A549 (cell line): ENCODE measurements around the gene LIMS4. TPM values are rescaled to one million over a fixed set of nuclear protein-coding genes. Genes with fewer than 3 reads are reported as not detected.
"Not testable (repeated sequence)": the region's sequence is repeated elsewhere in the genome, so short reads cannot be mapped to it uniquely, and the experiment has no call there.

Experiments
- ATAC-seq, 2 experiments: fragments of 200-7000 bp in 1 of 2; fragments of >200 bp in 1 of 2; cut with Nextera tagmentation in 1 of 2; cut with Tn5 transposase in 1 of 2; 3 replicates each; pipeline versions ENCODE4 v1.8.0 to v1.9.1; 2018 to 2020; ENCODE audit warnings: mild to moderate bottlenecking in 1 of 2, moderate library complexity in 1 of 2
- CTCF ChIA-PET: fragments of 300-600 bp; sonication (Branson Sonifier 250); formaldehyde crosslinking; extraction: SDS; loops from one replicate; lab custom pipeline; 2021; ENCODE audit warnings: antibody characterized with exemption, inconsistent platforms; lab: Yijun Ruan, JAX
- POLR2A ChIA-PET: fragments of 350-600 bp; formaldehyde crosslinking; extraction: SDS; loops from one replicate; lab custom pipeline; 2021; ENCODE audit warnings: antibody characterized with exemption, inconsistent platforms; lab: Yijun Ruan, JAX
- DNase-seq, 2 experiments: peaks; one replicate each; pipeline versions ENCODE4 v3.0.0 to v3.0.0-alpha.2; 2011 to 2016; ENCODE audit warnings: low read depth in 1 of 2, low spot score in 1 of 2
- FAIRE-seq: peaks from 2 replicates; lab custom pipeline; 2011; peaks lifted over from hg19 to GRCh38; lab: Jason Lieb, UNC
- H3K27ac ChIP-seq, 2 experiments: fragments of >200 bp; sonication (Bioruptor Twin); formaldehyde crosslinking; 3 replicates each; pipeline ENCODE4 v1.5.1; 2016 to 2017
- H3K4me1 ChIP-seq: fragments of >200 bp; sonication (Bioruptor Twin); formaldehyde crosslinking; 3 replicates; pipeline ENCODE4 v1.6.1; 2016
- H3K4me2 ChIP-seq: fragments of >200 bp; sonication (Bioruptor Twin); formaldehyde crosslinking; 3 replicates; pipeline ENCODE4 v1.6.1; 2016
- H3K4me3 ChIP-seq: fragments of >200 bp; sonication (Bioruptor Twin); formaldehyde crosslinking; 3 replicates; pipeline ENCODE4 v1.5.1; 2016
- H3K9me3 ChIP-seq: fragments of >200 bp; sonication (Bioruptor Twin); formaldehyde crosslinking; 3 replicates; pipeline ENCODE4 v1.6.1; 2016
- WGBS: methylation state at CpG from one replicate; pipeline ENCODE4 v1.1.6; 2017; ENCODE audit errors: missing lambda C conversion rate; 5-methylcytosine and 5-hydroxymethylcytosine counted together
- polyA plus RNA-seq, 4 experiments: library from polyadenylated mRNA; depleted of rRNA in 3 of 4; stranded (reverse); fragments of >200 nt; fragmentation: RNase III in 1 of 4; extraction: RNeasy Plus Mini Kit Qiagen cat#74134 plus additional on column Dnase treatment in 1 of 4; gene quantifications; 2 replicates in 3 of 4; 3 replicates in 1 of 4; pipeline ENCODE4 v1.2.3, GENCODE V29; 2011 to 2017

LIMS4 gene
- polyA plus RNA-seq, 2 of the 4 experiments (the other 2 are of a cell fraction), result 0.14 to 0.44 TPM

DNA sequence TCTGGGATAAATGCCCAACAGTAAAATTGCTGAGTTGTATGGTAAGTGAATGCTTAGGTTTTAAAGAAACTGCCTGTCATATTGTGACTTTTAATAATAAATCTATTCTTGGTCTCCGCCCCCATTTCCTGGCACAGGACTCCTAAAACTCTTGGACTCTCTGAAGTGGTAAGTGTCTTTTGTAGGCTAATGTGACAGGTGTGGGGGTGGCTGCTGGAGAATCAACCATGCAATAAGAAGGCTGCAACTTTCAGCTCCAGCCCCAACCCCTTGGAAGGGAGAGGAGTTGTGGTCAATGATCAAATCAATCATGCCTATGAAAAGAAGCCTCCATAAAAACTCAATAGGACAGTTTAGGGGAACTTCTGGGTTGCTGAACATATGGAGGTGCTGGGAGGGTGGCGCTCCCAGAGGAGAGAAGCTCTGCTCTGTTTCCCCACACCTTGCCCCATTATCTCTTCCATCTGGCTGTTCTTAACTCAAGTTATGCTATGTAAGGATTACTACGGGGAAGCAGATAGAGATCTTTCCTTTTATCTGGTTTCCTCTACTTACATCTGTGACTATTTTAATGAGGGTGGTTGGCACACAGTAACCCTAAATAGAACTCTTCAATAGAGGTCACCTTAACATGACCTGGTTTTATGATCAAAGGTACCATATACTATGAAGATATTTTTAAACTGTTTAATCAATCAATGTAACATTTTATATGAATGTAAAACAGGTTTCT is 3.2 kb upstream of the LIMS4 start:
- no CpG with 5 or more reads among the region's 3 CpGs for WGBS
- DNase-seq, CTCF ChIA-PET, ATAC-seq, H3K4me3 ChIP-seq, POLR2A ChIA-PET, H3K4me2 ChIP-seq, H3K9me3 ChIP-seq, H3K4me1 ChIP-seq, FAIRE-seq, H3K27ac ChIP-seq: not testable (repeated sequence)

DNA sequence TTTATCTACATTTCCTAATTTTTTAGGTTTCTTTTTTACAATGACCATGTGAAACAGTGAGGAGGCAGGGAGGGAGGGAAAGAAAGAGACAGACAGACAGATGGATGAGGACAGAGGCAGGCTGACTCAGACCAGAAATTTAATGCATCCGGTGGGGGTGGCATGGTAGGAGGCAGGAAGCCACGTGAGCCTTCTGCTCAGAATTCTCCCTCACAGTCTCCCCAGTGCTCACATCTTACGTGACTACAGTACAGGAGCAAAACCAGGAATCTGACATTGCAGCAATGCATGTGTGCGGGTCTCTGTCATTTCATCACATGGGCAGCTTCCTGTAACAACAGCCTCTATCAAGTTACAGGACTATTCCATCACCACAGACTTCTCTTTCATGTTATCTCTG is 2.3 kb upstream of the LIMS4 start:
- H3K9me3 ChIP-seq, H3K4me3 ChIP-seq, H3K27ac ChIP-seq, POLR2A ChIA-PET, DNase-seq, CTCF ChIA-PET, H3K4me1 ChIP-seq, H3K4me2 ChIP-seq, FAIRE-seq: not testable (repeated sequence)
- WGBS, result no CpG with 5 or more reads among the region's 4 CpGs
- peak; percentile 83 to 85 for ATAC-seq

DNA sequence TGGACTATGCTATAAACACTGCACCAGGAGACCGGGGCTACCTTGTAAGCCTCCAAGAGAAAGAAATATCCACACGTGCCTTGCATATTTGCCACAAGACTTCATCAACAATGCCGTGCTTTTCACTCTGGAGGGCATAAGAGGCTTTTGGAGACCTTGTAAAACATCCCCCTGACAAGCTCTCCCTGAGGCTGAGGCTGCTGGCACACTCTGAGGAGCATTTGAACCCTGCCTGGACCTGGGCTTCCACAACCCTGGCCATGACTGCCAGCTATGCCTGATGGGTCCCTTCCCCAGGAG is 393 bp upstream of the LIMS4 start:
- H3K4me2 ChIP-seq, H3K4me1 ChIP-seq, FAIRE-seq, DNase-seq, H3K4me3 ChIP-seq, H3K27ac ChIP-seq, H3K9me3 ChIP-seq, POLR2A ChIA-PET, CTCF ChIA-PET: not testable (repeated sequence)
- peak in 1 of 2 experiments; percentile 49; a peak in 3 of 6 replicates for ATAC-seq
- no CpG with 5 or more reads among the region's 3 CpGs for WGBS

DNA sequence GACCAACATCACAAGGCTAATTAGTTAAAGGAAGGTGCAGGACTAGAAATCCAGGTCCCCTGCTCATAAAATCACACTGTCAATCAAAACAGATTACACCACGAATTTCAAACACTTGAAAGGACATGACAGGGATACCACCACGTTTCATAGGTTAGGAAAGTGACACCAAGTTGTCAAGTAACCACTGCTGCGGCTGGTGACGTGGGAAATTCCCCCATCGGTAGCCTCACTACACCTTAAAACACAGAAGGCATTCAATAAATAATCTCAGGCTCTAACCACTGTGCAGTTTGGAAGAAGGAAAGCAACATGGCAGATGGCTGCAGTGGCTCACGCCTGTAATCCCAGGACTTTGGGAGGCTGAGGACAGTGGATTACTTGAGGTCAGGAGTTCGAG is 3.7 kb downstream of the LIMS4 start:
- CTCF ChIA-PET, H3K4me3 ChIP-seq, H3K9me3 ChIP-seq, H3K27ac ChIP-seq, DNase-seq, H3K4me1 ChIP-seq, FAIRE-seq, H3K4me2 ChIP-seq, POLR2A ChIA-PET, ATAC-seq: not testable (repeated sequence)
- whole genome bisulfite sequencing, result no CpG with 5 or more reads among the region's 7 CpGs

DNA sequence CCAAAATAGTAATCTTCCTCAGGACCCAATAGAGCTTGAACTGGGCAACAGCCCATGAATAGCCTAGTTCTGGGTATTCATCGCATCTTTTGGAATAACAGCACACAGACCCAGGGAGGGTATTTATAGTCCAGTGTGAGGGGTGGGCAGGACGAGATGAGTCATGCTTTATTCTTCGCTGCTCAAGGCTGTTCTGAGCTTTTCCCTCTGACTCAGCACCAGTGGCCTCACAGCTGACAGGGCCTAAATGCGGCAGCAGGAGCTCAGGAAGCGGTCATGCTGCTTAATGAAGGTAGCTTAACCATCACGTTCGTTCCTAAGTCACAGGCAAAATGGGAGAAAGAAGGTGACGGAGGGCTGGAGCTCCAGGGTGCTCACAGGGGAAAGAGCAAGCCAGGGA is 7.3 kb downstream of the LIMS4 start:
- CTCF ChIA-PET, H3K27ac ChIP-seq, FAIRE-seq, DNase-seq, H3K4me2 ChIP-seq, POLR2A ChIA-PET, H3K4me3 ChIP-seq, H3K9me3 ChIP-seq, H3K4me1 ChIP-seq: not testable (repeated sequence)
- WGBS, result no CpG with 5 or more reads among the region's 8 CpGs
- peak; percentile 91 to 92 for ATAC-seq

DNA sequence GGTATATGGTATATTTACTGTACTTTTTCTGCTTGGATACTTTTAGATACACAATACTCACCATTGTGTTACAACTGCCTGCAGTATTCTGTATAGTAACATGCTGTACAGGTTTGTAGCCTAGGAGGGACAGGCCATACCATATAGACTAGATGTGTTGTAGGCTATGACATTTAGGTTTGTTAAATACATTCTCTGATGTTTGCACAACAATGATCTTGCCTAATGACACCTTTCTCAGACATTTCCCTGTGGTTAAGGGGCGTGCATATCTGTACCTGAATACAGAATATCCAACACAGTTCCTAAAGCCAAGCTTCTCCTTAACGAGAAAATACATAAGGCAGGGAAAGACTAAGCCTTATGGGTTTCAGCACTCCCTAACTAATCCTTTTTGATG is 10.2 kb downstream of the LIMS4 start:
- CTCF ChIA-PET, H3K4me2 ChIP-seq, ATAC-seq, DNase-seq, H3K4me3 ChIP-seq, H3K27ac ChIP-seq, POLR2A ChIA-PET, H3K4me1 ChIP-seq, H3K9me3 ChIP-seq, FAIRE-seq: not testable (repeated sequence)
- no CpG with 5 or more reads among the region's 2 CpGs for WGBS

DNA sequence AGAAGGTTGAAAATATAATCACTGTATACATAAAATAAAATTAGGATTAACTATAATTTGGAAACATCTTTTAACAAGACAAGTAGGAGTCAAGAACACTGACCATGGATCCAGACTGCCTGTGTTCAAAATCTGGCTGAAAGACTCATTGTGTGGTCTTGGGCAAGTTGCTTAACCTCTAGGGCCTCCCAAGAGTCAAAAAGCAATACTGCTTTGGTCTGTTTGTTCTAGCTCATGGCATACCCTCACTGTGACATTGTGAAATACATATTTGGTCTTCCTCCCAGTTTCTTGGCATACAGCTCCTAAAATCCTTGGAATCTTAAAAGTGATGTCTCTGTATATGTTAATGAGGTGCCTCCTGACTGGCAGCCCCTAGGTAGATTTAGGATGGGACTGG is 12.3 kb downstream of the LIMS4 start:
- H3K27ac ChIP-seq, CTCF ChIA-PET, FAIRE-seq, H3K4me3 ChIP-seq, DNase-seq, H3K4me1 ChIP-seq, H3K4me2 ChIP-seq, H3K9me3 ChIP-seq, POLR2A ChIA-PET: not testable (repeated sequence)
- peak; percentile 60 to 74; a peak in 4 of 6 replicates for ATAC-seq

DNA sequence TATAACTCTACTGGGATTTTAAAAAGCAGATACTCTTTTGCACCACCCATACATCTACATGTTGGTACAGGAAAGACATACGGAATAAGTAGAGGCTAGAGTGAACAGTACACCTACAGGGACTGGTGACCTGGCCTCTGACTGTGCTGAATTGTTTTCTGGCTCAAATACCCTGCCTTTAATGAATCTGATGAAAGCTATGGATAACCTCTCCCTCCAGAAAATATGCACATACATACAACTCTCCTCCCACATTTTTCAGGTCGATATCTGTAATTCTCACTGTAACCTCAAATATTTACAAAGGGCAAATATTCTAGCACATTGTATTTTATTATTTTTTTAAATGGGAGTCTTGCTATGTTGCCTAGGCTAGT is 15.4 kb downstream of the LIMS4 start:
- no CpG with 5 or more reads among the region's 2 CpGs for WGBS
- DNase-seq, H3K9me3 ChIP-seq, H3K27ac ChIP-seq, ATAC-seq, H3K4me1 ChIP-seq, H3K4me2 ChIP-seq, FAIRE-seq, CTCF ChIA-PET, H3K4me3 ChIP-seq, POLR2A ChIA-PET: not testable (repeated sequence)

DNA sequence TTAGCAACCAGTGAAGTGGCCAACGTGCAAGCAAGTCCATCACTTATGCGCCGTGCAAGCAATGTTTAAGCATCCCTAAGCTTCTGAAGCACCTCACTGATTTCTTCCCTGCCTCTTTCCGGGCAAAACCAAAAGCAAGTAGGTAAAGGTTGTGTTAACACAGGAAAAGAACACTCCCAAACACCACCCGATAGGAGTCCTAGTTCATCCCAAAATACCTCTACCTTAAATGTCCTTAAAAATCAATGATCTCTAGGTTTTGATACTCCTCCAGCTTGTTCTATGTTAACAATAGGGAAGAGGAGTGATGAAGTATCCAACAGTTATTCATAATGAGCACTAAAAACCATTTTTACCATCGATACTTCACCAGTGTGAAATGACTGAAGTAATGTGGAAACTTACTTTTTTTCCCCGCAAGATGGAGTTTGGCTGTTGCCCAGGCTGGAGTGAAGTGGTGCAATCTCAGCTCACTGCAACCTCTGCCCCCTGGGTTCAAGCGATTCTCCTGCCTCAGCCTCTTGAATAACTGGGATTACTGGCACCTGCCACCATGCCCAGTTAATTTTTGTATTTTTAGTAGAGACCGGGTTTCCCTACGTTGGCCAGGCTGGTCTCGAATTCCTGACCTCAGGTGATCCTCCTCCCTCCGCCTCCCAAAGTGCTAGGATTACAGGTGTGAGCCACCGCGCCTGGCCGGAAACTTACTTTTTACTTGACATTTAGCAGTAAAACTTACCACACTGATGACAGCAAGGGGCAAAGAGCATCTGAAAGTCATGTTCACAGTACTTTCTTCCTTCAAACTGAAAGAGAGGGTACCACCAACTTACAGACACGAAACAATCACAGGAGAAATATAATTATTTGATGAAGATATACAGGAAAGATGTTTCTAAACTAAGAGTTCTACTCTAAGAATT is 16.1 kb downstream of the LIMS4 start:
- H3K4me1 ChIP-seq, FAIRE-seq, ATAC-seq, H3K4me2 ChIP-seq, H3K9me3 ChIP-seq, DNase-seq, POLR2A ChIA-PET, CTCF ChIA-PET, H3K27ac ChIP-seq, H3K4me3 ChIP-seq: not testable (repeated sequence)
- WGBS, result 75% methylated on average over 2 of the region's 16 CpGs

DNA sequence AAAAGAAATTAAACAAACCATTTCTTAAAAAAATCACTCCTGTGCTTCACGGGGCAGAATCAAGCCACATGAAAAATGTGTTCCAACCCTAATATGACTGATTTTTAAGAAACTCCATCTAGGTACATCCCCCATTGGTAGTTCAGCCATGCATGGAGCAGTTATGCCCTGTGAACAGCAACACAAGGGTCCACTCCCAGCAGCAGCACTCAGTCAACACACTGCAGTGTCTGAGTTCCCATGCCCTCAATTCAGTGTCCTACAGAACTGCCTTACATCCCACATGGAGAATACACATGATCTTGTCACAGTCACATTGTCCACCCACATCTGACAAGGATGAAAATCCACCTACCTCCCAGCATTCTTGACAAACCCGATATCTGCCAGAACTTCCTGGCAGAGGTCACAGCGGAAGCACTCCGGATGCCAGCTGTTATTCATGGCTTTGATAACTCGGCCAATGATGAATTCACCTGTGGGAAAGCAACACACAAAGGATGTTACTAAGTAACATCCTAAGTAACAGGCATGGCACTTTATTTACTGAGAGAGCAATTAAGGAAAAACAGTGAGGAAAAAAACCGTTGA is 17.4 kb downstream of the LIMS4 start:
- H3K4me1 ChIP-seq, H3K4me2 ChIP-seq, H3K27ac ChIP-seq, DNase-seq, H3K9me3 ChIP-seq, POLR2A ChIA-PET, CTCF ChIA-PET, FAIRE-seq, ATAC-seq, H3K4me3 ChIP-seq: not testable (repeated sequence)
- WGBS, result no CpG with 5 or more reads among the region's 6 CpGs

DNA sequence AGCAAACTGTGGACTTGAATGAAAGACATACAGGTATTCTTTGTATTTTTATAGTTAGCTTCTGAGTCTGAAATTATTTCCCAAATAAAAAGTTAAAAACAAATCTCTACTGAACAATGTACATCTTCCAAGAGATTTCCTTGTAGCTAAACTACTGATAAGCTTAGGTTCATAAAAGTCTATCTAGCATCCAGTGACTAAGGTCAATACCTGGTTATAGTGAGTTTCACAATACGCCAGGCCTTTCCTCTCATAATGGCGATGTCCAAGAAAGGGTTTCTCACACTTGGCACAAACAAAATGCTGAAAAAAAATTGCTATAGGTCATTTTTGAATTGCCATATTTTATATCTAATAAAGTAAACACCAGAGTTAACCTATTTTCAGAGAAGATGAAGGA is 21.7 kb downstream of the LIMS4 start:
- H3K9me3 ChIP-seq, CTCF ChIA-PET, ATAC-seq, H3K4me3 ChIP-seq, H3K4me2 ChIP-seq, FAIRE-seq, H3K27ac ChIP-seq, DNase-seq, POLR2A ChIA-PET, H3K4me1 ChIP-seq: not testable (repeated sequence)
- no CpG with 5 or more reads among the region's 2 CpGs for WGBS
